Tibial nerve (tissue), 4 donors: ENCODE results near the gene CTTNBP2. TPM values are rescaled to one million over a fixed set of nuclear protein-coding genes. Genes with fewer than 3 reads are reported as not detected.

Experiments
- DNase-seq, 2 donors: peaks; one replicate each; pipeline ENCODE4 v3.0.0-alpha.2; 2019; ENCODE audit warnings: low spot score in 2 of 2
- H3K27ac ChIP-seq, 4 donors: fragments of 200-600 bp; sonication (generic) in 3 of 4; one replicate each; pipeline ENCODE4 v1.5.1; 2017 to 2019; ENCODE audit warnings: mild to moderate bottlenecking in 1 of 4
- H3K27me3 ChIP-seq, 2 donors: fragments of 200-600 bp; sonication (generic) in 1 of 2; one replicate each; pipeline versions ENCODE4 v1.5.1 to v1.6.0; 2017 to 2019
- H3K36me3 ChIP-seq, 3 donors: fragments of 200-600 bp; sonication (generic); one replicate each; pipeline ENCODE4 v1.5.1; 2018 to 2019
- H3K4me1 ChIP-seq, 4 donors: fragments of 200-600 bp; sonication (generic) in 3 of 4; one replicate each; pipeline ENCODE4 v1.5.1; 2017 to 2019
- H3K4me3 ChIP-seq, 4 donors: fragments of 200-600 bp; sonication (generic) in 3 of 4; one replicate each; pipeline ENCODE4 v1.5.1; 2017 to 2019; ENCODE audit warnings: mild to moderate bottlenecking in 1 of 4, moderate library complexity in 1 of 4
- H3K9me3 ChIP-seq, 4 donors: fragments of 200-600 bp; sonication (generic) in 3 of 4; one replicate each; pipeline ENCODE4 v1.5.1; 2017 to 2019
- EP300 ChIP-seq, 2 donors: sonication (generic); formaldehyde crosslinking; IDR thresholded peaks; one replicate each; pipeline ENCODE4 v1.6.1; 2017; ENCODE audit warnings: antibody characterized with exemption in 2 of 2, mild to moderate bottlenecking in 1 of 2
- POLR2A ChIP-seq, 2 donors: fragments of 450-650 bp; IDR thresholded peaks; one replicate each; pipeline ENCODE4 v1.6.1; 2017; ENCODE audit warnings: antibody characterized with exemption in 2 of 2, mild to moderate bottlenecking in 2 of 2, moderate library complexity in 2 of 2
- WGBS, 2 donors: methylation state at CpG; one replicate each; pipeline ENCODE4 v1.1.5; 2018; 5-methylcytosine and 5-hydroxymethylcytosine counted together
- total RNA-seq, 4 donors: library from RNA; depleted of rRNA; stranded (reverse); fragments of >200 nt; gene quantifications; one replicate each; pipeline ENCODE4 v1.1.0, GENCODE V29; 2016
- TF ChIP-seq, protein P1 (sequence below), 5 experiments: fragments of 200-600 bp in 3 of 5; fragments of 450-650 bp in 2 of 5; sonication (generic) in 3 of 5; IDR thresholded peaks; one replicate each; pipeline ENCODE4 v1.5.1; 2016 to 2019; ENCODE audit warnings: antibody characterized with exemption in 5 of 5, mild to moderate bottlenecking in 3 of 5, moderate library complexity in 2 of 5

Gene CTTNBP2
- total RNA-seq, 4 donors from 2014 or later, result 12.9 to 19.3 (median 17.1) TPM

- no peak for TF ChIP-seq EP300 (IDR thresholded peaks at IDR 0.05)
- TF ChIP-seq, protein P1, sequence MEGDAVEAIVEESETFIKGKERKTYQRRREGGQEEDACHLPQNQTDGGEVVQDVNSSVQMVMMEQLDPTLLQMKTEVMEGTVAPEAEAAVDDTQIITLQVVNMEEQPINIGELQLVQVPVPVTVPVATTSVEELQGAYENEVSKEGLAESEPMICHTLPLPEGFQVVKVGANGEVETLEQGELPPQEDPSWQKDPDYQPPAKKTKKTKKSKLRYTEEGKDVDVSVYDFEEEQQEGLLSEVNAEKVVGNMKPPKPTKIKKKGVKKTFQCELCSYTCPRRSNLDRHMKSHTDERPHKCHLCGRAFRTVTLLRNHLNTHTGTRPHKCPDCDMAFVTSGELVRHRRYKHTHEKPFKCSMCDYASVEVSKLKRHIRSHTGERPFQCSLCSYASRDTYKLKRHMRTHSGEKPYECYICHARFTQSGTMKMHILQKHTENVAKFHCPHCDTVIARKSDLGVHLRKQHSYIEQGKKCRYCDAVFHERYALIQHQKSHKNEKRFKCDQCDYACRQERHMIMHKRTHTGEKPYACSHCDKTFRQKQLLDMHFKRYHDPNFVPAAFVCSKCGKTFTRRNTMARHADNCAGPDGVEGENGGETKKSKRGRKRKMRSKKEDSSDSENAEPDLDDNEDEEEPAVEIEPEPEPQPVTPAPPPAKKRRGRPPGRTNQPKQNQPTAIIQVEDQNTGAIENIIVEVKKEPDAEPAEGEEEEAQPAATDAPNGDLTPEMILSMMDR (IDR thresholded peaks at IDR 0.05), result no peak
- TF ChIP-seq POLR2A (IDR thresholded peaks at IDR 0.05), result no peak
- 28 to 49% methylated on average over 1 of the region's 1 CpG for WGBS, 2 donors
- Histone ChIP-seq H3K9me3 (no peaks in the 10 kb centered on the region), H3K4me3 (no peak overlapping the region), H3K36me3 (no peaks in the 10 kb centered on the region), H3K27me3 (no peaks in the 10 kb centered on the region), H3K4me1 (no peaks in the 10 kb centered on the region), H3K27ac (no peak overlapping the region)
- DNase-seq, result no peak
Observed at GRCh38 chr7:117854186-117854585, 19.1 kb downstream of the CTTNBP2 start.

DNA sequence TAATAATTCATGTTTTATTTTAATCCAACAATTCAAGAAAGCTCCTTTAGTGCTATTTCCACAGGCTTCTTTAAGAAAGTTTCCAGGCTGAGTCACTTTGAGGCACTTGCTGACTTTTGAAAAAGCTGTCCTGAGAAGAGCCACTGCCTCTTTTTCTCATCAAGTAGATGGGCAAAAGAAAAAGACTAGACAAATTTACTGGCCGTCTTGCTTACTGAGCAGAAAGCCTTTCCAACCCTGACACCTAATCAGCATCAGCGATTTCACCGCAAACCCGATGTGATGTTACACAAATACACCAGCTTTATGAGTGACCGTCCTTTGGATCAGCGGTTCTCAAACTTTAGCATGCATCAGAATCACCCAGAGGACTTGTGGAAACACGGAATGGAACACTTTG lies 24.3 kb downstream of the CTTNBP2 start:
- TF ChIP-seq POLR2A (IDR thresholded peaks at IDR 0.05) (no peak), EP300 (IDR thresholded peaks at IDR 0.05) (no peak)
- TF ChIP-seq, protein P1 (IDR thresholded peaks at IDR 0.05), result no peak
- WGBS, 2 donors, result 78 to 89% methylated on average over 7 of the region's 7 CpGs
- H3K27ac ChIP-seq, result no peak overlapping the region
- H3K4me1 ChIP-seq, result no peaks in the 10 kb centered on the region
- no peak overlapping the region for H3K4me3 ChIP-seq
- DNase-seq, result no peak
- H3K27me3 ChIP-seq, result no peaks in the 10 kb centered on the region
- H3K9me3 ChIP-seq, result no peaks in the 10 kb centered on the region
- peaks cover 0 to 10% (median 0%) of the 10 kb centered on the region in 3 donors for H3K36me3 ChIP-seq

DNA sequence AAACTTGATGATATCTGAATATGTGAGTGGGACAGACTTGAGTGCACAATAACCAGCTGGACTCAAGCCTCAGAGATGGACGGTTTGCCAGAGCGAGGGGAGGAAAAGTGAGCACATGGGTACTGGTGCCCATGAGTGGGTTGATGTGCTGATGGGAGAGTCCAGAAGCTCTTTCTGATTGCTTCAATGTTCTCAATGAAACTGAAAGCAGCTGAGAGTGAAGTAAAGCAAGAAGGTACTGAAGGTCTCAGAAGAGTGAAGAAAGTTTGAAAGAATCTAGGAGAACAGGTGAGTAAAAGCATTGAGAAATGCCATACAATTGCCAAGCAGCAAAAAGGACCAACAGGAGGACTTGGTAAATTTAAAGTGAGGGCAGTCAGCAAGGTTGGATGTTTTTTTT lies 28.6 kb downstream of the CTTNBP2 start:
- Histone ChIP-seq H3K4me1 (no peaks in the 10 kb centered on the region), H3K9me3 (no peaks in the 10 kb centered on the region), H3K27me3 (no peaks in the 10 kb centered on the region), H3K36me3 (peaks cover 0 to 19% (median 0%) of the 10 kb centered on the region in 3 donors), H3K27ac (no peak overlapping the region), H3K4me3 (no peak overlapping the region)
- no peak for DNase-seq
- TF ChIP-seq, protein P1 (IDR thresholded peaks at IDR 0.05), result no peak
- TF ChIP-seq POLR2A (IDR thresholded peaks at IDR 0.05), result no peak
- no peak for TF ChIP-seq EP300 (IDR thresholded peaks at IDR 0.05)
- 91% methylated on average over 2 of the region's 2 CpGs for WGBS, 2 donors

DNA sequence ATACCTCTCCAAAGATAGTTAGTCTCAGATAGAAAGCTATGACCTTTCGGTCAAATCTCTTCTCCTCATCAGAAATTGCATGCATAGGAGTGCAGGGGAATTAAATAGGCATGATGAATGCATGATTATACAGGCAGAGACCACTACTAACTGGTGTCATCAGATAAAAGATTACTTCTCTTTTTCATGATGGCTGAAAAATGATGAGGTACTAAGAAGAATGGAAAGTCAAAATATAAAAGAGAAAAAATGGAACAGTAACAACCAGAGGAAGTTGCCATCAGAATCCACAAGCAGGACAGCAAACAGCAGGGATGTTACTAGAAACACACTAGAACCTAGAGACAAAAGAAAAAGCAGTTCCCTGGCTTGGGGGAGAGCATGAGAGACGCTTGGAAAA lies 31.6 kb downstream of the CTTNBP2 start:
- Histone ChIP-seq H3K36me3 (peaks cover 0 to 19% (median 0%) of the 10 kb centered on the region in 3 donors), H3K4me3 (no peak overlapping the region), H3K4me1 (no peaks in the 10 kb centered on the region), H3K9me3 (no peaks in the 10 kb centered on the region), H3K27me3 (no peaks in the 10 kb centered on the region), H3K27ac (no peak overlapping the region)
- no peak for TF ChIP-seq EP300 (IDR thresholded peaks at IDR 0.05)
- TF ChIP-seq POLR2A (IDR thresholded peaks at IDR 0.05), result no peak
- TF ChIP-seq, protein P1 (IDR thresholded peaks at IDR 0.05), result no peak
- no peak for DNase-seq
- 84 to 87% methylated on average over 2 of the region's 2 CpGs for WGBS, 2 donors

DNA sequence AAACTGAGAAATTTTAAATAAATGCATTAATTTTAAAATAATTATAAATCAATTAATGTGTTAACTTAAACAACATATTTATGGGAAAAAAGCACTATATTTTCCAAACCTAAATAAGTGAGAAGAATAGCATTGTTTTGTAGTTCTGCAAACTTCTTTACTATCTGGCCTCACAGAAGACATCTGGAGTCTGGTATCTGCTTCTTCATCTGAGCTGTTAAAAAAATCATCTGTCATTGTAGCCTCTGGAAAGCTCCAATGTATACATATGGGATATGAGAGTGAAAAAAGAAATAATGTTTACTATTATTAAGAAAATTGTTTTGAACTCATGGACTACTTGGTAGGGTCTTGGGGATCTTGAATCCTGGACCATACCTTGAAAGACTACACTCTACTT lies 32.2 kb downstream of the CTTNBP2 start:
- no peak for TF ChIP-seq EP300 (IDR thresholded peaks at IDR 0.05)
- TF ChIP-seq POLR2A (IDR thresholded peaks at IDR 0.05), result no peak
- TF ChIP-seq, protein P1 (IDR thresholded peaks at IDR 0.05), result no peak
- Histone ChIP-seq H3K36me3 (peaks cover 0 to 19% (median 0%) of the 10 kb centered on the region in 3 donors), H3K27ac (no peak overlapping the region), H3K9me3 (no peaks in the 10 kb centered on the region), H3K4me3 (no peak overlapping the region), H3K27me3 (no peaks in the 10 kb centered on the region), H3K4me1 (no peaks in the 10 kb centered on the region)
- no peak for DNase-seq
